GM23338 (cell line): ENCODE measurements around the gene ANKS1B.

ENCODE experiments used
- ETS1 ChIP-seq: IDR thresholded peaks from 2 replicates; pipeline ENCODE4 v1.6.1; 2016; ENCODE audit warnings: antibody characterized with exemption
- EZH2 ChIP-seq: fragments of 200-600 bp; sonication (generic); IDR thresholded peaks from one replicate; pipeline ENCODE4 v1.8.0; 2017; ENCODE audit warnings: antibody characterized with exemption, mild to moderate bottlenecking, low read depth; ENCODE audit not compliant: unreplicated experiment
- EZH2phosphoT487 ChIP-seq: fragments of 200-600 bp; sonication (generic); IDR thresholded peaks from one replicate; pipeline ENCODE4 v1.8.1; 2018; ENCODE audit warnings: antibody characterized with exemption; ENCODE audit not compliant: unreplicated experiment
- NANOG ChIP-seq: IDR thresholded peaks from 2 replicates; pipeline ENCODE4 v1.6.1; 2016; ENCODE audit warnings: antibody characterized with exemption, borderline replicate concordance
- POLR2AphosphoS5 ChIP-seq: IDR thresholded peaks from 2 replicates; pipeline ENCODE4 v1.6.1; 2016; ENCODE audit warnings: antibody characterized with exemption, low read depth
- REST ChIP-seq: IDR thresholded peaks from one replicate; pipeline ENCODE4 v1.6.1; 2018; ENCODE audit warnings: antibody characterized with exemption; ENCODE audit not compliant: unreplicated experiment
- TF ChIP-seq, protein P1 (sequence below), 2 experiments: fragments of 200-600 bp in 1 of 2; sonication (generic) in 1 of 2; conservative IDR thresholded peaks; 2 replicates each; pipeline versions ENCODE4 v1.5.1 to v1.6.1; 2016 to 2017; ENCODE audit warnings: antibody characterized with exemption in 2 of 2, low read depth in 2 of 2, mild to moderate bottlenecking in 2 of 2, moderate library complexity in 1 of 2

GRCh38 chr12:99152337-99152736 lies 832.4 kb downstream of the ANKS1B start:
- TF ChIP-seq EZH2phosphoT487 (no peak), NANOG (no peak), POLR2AphosphoS5 (no peak), EZH2 (no peak), ETS1 (no peak), REST (no peak)
- TF ChIP-seq, protein P1, sequence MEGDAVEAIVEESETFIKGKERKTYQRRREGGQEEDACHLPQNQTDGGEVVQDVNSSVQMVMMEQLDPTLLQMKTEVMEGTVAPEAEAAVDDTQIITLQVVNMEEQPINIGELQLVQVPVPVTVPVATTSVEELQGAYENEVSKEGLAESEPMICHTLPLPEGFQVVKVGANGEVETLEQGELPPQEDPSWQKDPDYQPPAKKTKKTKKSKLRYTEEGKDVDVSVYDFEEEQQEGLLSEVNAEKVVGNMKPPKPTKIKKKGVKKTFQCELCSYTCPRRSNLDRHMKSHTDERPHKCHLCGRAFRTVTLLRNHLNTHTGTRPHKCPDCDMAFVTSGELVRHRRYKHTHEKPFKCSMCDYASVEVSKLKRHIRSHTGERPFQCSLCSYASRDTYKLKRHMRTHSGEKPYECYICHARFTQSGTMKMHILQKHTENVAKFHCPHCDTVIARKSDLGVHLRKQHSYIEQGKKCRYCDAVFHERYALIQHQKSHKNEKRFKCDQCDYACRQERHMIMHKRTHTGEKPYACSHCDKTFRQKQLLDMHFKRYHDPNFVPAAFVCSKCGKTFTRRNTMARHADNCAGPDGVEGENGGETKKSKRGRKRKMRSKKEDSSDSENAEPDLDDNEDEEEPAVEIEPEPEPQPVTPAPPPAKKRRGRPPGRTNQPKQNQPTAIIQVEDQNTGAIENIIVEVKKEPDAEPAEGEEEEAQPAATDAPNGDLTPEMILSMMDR (conservative IDR thresholded peaks at IDR 0.05; ENCODE audit: low read depth in 2 of 2): no peak
